CD4-positive, alpha-beta T cell treated with Interleukin-6 for 4 hours (primary cell): ENCODE results near the gene PKP1.
"Not testable (repeated sequence)": the region's sequence is repeated elsewhere in the genome, so short reads cannot be mapped to it uniquely, and the experiment has no call there.

Source experiments
- DNase-seq: peaks from one replicate; pipeline ENCODE4 v3.0.0-alpha.2; 2020; ENCODE audit warnings: mixed read lengths

PKP1 gene, protein sequence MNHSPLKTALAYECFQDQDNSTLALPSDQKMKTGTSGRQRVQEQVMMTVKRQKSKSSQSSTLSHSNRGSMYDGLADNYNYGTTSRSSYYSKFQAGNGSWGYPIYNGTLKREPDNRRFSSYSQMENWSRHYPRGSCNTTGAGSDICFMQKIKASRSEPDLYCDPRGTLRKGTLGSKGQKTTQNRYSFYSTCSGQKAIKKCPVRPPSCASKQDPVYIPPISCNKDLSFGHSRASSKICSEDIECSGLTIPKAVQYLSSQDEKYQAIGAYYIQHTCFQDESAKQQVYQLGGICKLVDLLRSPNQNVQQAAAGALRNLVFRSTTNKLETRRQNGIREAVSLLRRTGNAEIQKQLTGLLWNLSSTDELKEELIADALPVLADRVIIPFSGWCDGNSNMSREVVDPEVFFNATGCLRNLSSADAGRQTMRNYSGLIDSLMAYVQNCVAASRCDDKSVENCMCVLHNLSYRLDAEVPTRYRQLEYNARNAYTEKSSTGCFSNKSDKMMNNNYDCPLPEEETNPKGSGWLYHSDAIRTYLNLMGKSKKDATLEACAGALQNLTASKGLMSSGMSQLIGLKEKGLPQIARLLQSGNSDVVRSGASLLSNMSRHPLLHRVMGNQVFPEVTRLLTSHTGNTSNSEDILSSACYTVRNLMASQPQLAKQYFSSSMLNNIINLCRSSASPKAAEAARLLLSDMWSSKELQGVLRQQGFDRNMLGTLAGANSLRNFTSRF

DNA sequence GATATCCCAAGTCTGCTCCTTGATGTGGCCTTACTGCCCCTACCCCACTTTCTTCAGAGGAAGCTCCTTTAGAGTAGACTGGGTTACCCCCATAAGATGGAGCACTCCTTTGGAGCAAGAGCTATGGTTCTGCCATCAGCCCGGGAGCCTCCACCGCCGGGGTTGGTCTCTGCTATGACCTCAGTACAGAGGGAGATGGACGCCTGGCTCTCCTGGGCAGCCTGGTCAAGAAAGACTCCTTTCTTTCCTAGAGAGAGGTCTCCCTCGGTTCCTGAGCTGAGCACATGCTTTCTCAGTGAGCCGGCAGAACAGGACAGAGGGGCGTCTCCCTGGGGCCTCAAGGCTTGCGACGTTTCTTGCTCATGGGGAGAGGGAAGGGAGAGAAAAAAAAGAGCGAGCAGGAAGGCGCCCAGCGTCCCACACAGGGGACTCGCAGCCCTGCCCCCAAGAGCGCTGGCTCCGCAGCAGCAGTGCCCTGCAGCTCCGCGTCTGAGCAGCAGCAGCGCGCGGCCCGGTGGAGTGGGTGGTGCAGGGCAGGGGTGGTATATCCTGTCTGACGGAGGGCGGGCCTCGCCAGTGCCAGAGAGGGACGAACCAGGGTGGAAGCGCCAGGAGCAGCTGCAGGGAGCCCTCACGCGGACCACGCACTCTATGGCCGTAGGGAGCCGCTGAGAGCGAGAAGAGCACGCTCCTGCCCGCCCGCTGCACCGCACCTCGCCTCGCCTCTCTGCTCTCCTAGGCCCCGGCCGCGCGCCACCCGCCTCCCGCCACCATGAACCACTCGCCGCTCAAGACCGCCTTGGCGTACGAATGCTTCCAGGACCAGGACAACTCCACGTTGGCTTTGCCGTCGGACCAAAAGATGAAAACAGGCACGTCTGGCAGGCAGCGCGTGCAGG lies at the start of gene PKP1:
Gene PKP1, plus strand, starts transcription at position 576 of the 899 bp plus-strand sequence. Its CDS starts 197 bp downstream, at position 773.
- DNase-seq: no peak

GRCh38 chr1:201239646-201240045 lies 43.7 kb upstream of the PKP1 start:
- DNase-seq: not testable (repeated sequence)

DNA sequence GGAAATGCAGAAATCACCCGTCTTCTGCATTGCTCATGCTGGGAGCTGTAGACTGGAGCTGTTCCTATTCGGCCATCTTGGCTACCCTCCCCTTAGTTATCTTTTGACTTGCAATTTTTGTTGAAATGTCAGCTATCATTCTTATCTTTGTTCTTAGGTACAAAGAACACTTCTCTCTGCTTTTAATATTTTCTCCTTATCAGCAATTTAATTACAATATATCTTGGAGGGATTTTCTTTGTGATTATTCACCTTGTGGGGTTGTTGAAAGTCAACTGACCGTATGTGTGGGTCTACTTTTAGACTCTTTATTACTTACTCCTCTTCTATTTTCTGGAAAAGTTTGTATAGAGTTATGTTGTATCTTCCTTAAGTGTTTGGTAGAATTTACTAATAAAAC lies 43.1 kb upstream of the PKP1 start:
- DNase-seq: no peak

DNA sequence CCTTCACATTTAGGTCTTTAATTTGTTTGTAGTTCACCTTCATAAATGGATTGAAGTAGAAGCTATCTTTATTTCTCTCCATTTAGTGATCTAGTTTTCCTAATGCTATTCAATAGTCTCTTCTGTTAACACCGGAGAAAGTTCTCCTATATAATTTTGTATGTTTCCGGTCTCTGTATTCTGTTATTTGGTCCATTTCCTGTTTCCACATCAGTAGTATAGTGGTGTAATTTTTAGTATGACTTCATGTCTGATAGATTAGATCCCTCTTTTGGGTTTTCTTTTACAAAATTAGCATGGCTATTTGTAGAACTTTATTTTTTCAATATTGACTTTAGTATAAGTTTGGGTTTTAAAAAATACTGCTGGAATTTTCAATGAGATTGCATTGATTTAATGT lies 41.6 kb upstream of the PKP1 start:
- no peak for DNase-seq

GRCh38 chr1:201245082-201245481 lies 38.2 kb upstream of the PKP1 start:
- no peak for DNase-seq

DNA sequence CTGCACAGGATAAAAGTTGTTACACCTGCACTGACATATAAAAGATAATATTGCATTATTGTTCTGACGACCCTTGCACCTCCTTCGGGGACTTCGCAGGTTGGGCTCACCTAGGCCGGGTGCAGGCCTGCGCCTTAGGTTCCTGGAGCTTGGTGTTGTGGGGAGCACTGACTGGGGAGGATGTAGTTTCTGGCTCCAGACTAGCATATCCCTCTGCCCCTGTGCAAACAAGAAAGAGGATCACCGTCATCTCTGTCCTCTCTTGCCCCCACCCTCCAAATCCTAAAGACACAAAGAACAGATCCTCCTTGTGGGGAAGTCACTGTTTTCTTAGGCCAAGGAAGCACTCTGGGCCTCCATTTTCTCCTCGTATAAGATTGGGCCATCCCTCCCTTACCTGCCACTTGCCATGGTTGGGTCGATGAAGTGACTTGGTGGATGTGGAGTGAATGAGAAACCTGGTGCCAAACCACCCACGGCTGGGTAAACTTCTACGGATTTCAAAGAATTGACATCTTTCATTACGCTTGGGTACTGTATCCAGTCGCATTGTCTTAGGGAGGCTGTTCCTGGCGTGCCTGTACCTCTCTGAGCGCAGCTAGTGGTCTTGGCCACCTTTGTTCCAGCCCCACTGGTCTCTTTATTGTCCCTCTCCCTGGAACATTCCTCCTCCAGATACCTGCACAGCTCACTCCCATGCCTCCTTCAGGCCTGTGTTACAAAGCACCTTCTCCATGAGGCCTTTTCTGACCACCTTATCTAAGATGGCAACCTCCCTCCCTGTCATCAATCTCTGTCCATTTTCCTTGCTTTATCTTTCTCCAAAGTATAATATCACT lies 34.4 kb upstream of the PKP1 start:
- no peak for DNase-seq

- DNase-seq: no peak
Observed at GRCh38 chr1:201250326-201251011, 32.8 kb upstream of the PKP1 start.

- no peak for DNase-seq
Observed at GRCh38 chr1:201251411-201251810, 31.9 kb upstream of the PKP1 start.

DNA sequence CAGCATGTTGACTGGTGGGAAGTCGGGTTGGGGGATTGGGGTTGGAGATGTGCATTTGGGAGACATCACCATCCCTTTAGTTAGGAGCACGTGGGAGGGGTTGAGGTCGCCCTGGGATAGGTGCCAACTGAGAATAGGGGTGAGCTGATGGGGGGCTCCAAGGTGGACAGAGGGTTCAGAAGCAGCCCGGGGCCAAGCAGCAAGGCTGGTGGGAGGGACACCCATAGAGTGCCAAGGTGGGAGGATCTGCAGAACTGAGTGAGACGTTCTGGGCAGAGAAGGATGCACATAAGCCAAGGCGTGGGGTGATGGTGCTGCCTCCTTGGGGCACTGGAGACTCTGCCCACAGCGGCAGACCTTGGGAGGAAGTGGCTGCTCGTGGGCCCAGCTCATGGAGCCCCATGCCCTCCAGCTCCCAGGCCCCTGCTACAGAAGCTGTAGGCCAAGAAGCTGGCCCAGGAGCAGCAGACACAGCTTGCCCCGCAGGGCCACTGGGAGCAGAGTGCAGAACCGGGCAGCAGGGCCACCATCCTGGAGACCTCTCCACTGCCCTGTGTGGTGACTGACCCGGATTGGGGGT lies 31.4 kb upstream of the PKP1 start:
- no peak for DNase-seq

DNA sequence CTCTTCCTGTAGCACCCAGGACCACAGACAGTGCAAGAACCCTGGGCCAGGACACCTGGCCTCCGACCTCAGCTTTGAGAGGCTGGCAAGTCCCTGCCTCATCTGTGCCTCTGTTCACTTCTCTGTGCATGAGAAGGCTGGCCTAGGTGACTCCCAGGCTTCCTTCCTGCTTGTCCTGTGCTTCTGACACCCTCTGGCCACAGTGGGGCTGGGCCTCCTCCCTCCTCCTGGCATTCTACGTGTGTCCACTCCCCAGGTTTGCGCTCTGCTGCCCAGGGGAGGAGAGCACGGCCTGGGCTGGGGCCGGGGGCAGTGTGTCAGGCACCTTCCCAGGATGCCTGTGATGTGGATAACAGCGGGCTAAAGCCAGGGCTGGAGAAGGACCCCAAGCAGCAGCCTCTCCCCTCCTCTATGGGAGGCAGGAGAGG lies 30.3 kb upstream of the PKP1 start:
- no peak for DNase-seq

GRCh38 chr1:201253411-201253810 lies 29.9 kb upstream of the PKP1 start:
- no peak for DNase-seq

DNA sequence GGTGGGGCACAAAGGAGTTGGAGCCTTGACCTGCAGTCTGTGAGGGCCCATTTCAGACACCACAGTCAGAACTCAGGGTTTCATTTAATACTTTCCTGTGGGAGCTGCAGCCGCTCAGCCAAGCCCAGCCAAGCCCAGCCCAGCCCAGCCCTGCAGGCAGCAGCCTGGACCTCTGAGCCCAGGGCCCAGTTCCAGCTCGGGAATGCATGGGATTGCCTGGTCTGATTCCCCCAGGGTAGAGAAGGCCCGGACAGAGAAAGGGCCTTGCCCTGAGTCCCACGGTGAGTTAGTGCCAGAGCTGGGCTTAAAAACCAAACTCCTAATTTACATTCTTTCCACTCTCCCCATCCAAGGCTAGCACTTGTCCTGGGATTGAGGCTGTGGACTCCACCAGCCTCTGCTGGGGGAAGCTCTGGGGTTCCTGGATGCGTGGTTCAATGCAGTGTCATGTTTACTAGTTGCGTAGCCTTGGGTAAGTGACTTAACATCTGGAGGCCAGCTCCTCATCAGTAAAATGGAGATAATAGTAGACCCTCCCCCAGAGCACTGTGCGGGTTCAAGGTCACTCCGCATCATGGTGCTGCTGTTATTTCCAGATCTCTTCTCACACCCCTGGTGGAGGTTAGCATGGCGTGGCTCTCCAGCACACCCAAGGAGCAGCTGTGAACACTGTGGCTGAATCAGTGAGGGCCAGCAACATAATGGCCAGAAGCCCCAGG lies 29.2 kb upstream of the PKP1 start:
- DNase-seq: no peak

DNA sequence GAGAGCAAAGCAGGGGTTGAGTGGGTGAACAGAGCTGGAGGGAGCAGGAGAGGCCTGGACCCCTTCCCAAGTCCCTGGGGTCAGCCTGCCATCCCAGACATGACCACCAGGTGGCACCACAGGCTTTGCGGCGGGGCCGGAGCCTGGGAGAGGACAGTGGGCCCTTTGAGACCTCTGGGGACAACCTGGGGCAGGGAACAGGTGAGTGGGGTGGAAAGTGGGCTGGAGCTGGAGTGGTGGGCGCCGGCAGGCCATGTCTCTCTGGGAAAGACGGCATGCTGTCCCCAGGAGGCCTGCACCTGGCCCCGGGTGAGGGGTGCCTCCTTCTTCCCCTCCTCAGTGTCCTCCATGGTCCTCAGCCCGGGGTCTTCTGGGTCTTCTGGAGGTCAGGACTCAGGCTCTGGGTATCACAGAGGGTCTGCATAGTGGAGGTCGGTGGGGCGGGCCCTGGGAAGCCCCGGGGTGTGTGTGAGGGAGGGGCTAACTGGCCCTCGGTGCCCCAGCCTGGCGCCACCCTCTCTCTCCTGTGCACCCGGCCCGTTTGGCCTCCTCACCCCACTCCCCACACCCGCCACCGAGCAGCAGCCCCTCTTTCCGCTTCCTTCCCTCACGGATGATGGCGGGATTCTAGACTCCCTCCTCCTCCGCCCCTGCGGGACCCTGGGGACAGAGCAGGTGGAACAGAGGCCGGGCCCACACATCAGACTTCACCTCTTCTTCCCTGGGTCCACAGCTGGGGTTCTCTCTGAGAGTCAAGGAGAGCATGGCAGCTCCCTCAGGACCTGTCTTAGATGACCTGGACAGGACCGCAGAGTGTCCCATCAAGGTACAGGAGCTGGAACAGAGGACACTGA lies 28.5 kb upstream of the PKP1 start:
- peak; percentile 57 for DNase-seq

- no peak for DNase-seq
Observed at GRCh38 chr1:201255479-201256362, 27.6 kb upstream of the PKP1 start.

DNA sequence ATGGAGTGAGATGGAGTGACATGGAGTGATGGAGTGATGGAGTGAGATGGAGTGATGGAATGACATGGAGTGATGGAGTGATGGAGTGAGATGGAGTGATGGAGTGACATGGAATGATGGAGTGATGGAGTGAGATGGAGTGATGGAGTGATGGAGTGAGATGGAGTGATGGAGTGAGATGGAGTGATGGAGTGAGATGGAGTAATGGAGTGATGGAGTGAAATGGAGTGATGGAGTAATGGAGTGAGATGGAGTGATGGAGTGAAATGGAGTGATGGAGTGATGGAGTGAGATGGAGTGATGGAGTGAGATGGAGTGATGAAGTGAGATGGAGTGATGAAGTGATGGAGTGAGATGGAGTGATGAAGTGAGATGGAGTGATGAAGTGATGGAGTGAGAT lies 25.2 kb upstream of the PKP1 start:
- DNase-seq: not testable (repeated sequence)

DNA sequence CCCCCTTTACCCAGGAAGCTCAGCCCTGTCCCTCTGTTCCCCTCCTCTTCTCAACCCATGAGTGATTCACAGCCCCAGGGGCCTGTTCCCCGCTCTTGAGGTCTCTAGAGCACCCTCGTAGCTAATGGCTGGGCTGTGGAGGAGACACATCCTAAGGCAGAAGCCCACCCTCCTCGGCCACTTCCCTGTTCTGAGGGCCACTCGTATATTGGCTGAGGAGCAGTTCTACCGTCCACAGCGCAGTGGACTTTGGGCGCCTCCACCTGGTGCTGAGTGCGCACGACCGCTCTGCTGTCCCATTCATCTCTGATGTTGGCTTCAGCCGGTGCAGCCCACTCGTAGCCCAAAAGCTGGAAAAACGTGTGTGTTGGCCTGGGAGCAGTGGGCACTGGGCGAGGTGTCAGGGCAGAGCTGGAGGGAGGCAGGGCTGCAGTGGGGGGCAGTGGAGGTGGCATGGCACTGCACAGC lies 24.5 kb upstream of the PKP1 start:
- DNase-seq: no peak

DNA sequence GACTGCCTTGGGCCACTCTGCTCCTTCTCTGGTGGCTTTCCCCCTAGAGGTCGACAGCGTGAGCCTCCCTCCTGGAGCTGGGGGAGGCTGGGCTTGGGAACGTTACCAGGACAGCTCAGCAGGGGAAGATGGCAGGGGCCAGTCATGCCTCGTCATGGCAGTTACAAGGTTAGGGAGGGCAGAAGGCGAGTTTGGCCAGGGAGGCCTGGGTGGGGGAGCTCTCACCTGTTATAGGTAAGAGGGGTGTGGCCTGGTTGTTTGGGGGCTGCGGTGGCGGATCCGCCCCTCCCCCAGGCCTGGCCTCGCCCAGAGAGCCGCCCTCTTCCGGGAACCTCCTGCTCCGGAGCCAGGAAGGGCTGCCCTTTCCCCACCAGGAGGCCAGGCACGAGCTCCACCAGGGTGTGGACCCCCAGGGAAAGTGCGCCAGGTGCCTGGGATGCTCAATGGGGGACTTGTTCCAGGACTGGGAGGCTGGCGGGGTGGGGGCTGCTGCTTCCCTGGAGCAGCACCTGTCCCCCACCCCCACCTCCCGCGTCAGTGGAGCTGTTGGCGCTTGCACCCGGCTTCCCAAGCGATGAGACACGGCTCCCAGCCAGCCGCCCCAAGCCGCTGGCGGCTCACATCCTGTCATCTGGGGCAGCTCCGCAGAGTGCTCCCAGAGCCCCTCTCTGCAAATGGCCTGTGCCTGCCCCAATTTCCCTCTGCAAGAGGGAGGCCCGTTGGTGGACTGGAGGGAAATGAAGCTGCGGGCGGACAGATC lies 23.6 kb upstream of the PKP1 start:
- no peak for DNase-seq

- DNase-seq: no peak
Observed at GRCh38 chr1:201260236-201260590, 23.1 kb upstream of the PKP1 start.
